B cell (primary cell): ENCODE results near the gene MEGF8.

Experiments used
- EZH2 ChIP-seq: IDR thresholded peaks from 2 replicates; pipeline ENCODE4 v1.6.1; 2012; ENCODE audit warnings: borderline replicate concordance, low read depth, mild to moderate bottlenecking, moderate library complexity, low read length; ENCODE audit not compliant: insufficient read depth, poor library complexity, severe bottlenecking
- TF ChIP-seq, protein P1 (sequence below): fragments of 200-600 bp; IDR thresholded peaks from one replicate; pipeline ENCODE4 v1.8.0; 2022; ENCODE audit warnings: antibody characterized with exemption, mild to moderate bottlenecking

DNA sequence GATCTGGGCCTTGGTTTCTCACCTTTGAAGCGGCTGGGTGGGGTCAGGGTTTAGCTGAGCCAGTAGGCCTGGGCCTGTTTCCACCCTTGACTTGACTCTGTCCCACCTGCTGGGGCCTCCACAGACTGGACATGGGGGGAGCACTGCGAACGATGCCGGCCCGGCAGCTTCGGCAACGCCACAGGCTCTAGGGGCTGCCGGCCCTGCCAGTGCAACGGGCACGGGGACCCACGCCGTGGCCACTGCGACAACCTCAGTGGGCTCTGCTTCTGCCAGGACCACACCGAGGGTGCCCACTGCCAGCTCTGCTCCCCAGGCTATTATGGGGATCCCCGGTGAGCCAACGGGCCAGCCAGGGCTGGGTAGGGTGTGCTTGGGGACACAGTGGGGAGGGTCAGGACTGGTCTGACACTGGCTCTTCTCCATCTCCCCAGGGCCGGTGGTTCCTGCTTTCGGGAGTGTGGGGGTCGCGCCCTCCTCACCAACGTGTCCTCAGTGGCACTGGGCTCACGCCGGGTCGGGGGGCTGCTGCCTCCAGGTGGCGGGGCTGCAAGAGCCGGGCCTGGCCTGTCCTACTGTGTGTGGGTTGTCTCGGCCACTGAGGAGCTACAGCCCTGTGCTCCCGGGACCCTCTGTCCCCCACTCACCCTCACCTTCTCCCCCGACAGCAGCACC is 28.0 kb downstream of the MEGF8 start:
- TF ChIP-seq, protein P1, sequence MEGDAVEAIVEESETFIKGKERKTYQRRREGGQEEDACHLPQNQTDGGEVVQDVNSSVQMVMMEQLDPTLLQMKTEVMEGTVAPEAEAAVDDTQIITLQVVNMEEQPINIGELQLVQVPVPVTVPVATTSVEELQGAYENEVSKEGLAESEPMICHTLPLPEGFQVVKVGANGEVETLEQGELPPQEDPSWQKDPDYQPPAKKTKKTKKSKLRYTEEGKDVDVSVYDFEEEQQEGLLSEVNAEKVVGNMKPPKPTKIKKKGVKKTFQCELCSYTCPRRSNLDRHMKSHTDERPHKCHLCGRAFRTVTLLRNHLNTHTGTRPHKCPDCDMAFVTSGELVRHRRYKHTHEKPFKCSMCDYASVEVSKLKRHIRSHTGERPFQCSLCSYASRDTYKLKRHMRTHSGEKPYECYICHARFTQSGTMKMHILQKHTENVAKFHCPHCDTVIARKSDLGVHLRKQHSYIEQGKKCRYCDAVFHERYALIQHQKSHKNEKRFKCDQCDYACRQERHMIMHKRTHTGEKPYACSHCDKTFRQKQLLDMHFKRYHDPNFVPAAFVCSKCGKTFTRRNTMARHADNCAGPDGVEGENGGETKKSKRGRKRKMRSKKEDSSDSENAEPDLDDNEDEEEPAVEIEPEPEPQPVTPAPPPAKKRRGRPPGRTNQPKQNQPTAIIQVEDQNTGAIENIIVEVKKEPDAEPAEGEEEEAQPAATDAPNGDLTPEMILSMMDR: no peak
- TF ChIP-seq EZH2: no peak
